HG02759 (cell line): ENCODE data around the gene MAP7D2.
A peak's percentile ranks its signal among the peaks of the same experiment; 100 is the strongest.
"Not testable (repeated sequence)": the region's sequence is repeated elsewhere in the genome, so short reads cannot be mapped to it uniquely, and the experiment has no call there.

Experiments used
- ATAC-seq: cut with Tn5 transposase; IDR thresholded peaks from one replicate; pipeline ENCODE4 v1.9.1; 2021; ENCODE audit warnings: mild to moderate bottlenecking, moderate library complexity; ENCODE audit not compliant: unreplicated experiment

Gene MAP7D2

GRCh38 chrX:20116577-20117240 lies at the start of gene MAP7D2:
MAP7D2 (minus strand) TSS chrX:20116907; CDS start chrX:20116879, 28 bp downstream.
- ATAC-seq, result no peak

DNA sequence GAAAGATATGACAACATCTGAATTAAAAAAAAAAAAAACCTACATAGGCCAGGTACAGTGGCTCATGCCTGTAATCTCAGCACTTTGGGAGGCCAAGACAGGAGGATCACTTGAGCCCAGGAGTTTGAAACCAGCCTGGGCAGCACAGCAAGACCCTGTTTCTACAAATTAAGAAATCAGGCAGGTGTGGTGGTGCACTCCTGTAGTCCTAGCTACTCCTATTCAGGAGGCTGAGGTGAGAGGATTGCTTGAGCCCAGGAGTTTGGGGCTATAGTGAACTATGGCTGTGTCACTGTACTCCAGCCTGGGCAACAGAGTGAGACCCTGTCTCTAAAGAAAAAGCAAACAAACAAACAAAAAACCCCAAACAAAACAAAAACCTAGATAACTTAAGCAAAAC lies 45.8 kb upstream of the MAP7D2 start:
- ATAC-seq, result not testable (repeated sequence)

DNA sequence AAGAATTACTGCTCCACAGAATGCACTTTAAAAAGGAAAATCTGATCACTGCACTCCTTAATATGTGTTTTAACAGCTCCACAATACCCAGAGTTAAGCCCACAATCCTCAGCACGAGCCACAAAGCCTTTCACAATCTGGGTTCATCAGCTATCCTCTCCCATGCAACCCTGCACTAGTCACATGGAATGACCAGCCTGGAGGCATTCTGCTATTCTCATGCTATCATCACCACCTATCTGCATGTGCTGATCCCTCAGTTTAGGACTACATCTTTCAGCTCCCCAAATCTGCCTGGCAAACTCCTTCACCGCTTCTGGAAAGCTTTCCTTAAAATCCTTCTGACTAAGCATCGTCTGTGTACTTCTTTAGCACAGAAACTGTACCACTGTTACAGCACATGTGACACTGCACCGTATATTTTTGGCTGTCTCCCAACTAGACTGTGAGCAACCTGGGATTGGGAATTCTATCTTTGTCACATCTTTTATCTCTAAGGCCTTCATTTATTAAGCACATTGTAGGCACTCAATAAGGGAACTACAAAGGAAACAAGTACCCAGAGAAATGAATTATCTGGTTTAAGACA lies 43.2 kb upstream of the MAP7D2 start:
- ATAC-seq, result no peak

- ATAC-seq, result no peak
Observed at GRCh38 chrX:20151689-20152088, 35.0 kb upstream of the MAP7D2 start.

GRCh38 chrX:20149326-20149725 lies 32.6 kb upstream of the MAP7D2 start:
- no peak for ATAC-seq

GRCh38 chrX:20147561-20147960 lies 30.9 kb upstream of the MAP7D2 start:
- no peak for ATAC-seq

GRCh38 chrX:20144491-20144890 lies 27.8 kb upstream of the MAP7D2 start:
- no peak for ATAC-seq

DNA sequence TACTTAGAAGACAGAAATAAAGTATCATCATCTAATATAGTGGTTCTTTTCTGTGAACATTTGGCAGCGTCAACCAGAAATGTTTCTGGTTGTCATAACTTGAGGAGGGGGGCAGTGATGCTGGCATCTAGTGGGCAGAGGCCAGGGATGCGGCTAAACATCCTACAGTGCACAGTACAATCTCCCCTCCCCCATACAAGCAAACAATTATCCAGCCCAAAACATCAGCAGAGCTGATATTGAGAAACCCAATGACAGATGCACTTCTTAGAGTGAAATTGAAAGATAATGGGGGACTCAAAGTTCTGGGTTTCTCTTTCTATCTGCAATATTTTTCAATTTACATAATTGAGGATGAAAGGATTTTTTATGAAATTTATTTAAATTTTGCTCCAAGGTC lies 26.9 kb upstream of the MAP7D2 start:
- ATAC-seq, result no peak

DNA sequence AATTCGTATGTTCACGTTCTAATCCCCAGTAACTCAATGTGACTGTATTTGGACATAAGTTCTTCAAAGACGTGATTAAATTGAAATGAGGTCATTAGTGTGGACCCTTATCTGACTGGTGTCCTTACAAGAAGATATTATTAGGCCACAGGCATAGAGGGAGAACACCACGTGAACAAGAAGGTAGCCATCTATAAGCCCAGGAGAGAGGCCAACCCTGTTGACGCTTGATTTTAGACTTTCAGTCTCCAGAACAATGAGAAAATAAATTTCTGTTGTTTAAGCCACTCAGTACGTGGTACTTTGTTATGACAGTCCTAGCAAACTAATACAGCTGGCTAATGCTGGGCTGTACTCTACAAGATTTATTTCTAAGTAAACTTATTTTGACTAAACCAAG lies 26.4 kb upstream of the MAP7D2 start:
- ATAC-seq, result no peak

DNA sequence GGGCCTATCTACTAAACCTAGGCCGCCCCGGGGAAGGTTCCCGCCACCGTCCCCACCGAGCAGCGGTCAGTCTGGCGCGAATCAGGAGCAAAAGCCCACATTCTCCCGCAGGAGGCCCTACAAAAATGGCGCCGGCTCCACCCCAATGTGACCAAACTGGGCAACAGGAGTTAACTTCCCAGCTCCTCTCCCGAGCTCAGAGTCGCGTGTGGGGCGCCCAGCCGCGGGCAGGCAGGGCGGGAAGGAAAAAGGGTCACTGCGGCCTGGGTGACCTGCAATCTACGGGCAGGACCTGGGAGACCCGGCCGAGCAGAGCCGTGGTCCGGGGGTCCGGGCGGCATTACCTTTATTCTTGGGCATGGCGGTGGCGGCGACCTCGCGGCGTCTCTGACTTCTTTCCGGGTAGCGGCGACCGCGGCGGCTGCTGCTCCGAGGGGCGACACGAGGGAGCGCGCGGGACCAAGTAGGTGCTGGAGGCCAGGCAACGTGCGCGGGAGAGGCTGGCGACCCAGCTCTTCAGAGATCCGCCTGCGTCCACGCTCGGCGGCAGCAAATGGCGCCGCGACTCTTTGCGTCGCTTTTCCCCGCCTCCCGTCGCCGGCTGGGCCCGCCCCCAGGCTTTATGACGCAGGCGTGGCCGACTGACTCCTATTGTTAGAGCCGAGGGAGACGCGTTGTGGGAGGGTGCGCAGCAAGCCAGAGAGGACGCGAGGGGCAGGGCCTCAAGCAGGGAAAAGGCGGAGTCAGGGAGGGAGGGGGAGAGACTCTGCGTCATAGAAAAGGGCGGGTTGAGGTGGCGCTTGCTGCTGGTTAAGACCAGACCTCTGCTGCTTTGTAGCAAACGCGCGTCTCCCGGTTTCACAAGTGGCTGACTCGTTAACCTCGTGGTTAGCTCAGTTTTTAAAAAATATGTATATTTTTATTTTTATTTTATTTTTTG lies 24.8 kb upstream of the MAP7D2 start, which contains the start of gene EIF1AX:
Gene EIF1AX, minus strand, starts transcription at position 558 of the 940 bp plus-strand sequence. Its CDS starts 198 bp downstream, at position 360.
- ATAC-seq, result peak; percentile 99

- ATAC-seq, result no peak
Observed at GRCh38 chrX:20140420-20140819, 23.7 kb upstream of the MAP7D2 start.

DNA sequence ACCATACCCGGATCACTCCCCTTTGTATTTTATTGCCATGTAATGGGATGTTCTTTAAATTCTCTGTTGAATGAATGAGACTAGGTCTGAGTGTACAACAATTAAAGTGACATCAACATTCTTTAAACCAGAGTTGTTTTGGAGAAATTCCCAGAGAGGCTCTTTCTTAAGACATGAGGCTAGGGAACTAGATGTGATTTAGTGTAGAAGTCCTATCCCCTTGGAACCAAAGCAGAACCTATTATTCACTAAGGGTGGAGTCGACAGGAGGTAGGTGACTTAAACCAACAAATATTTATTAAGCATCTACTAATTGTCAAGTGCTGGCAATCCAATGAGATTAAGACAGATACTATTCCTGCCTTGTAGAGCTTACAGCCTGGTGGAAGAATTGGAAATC lies 23.3 kb upstream of the MAP7D2 start:
- ATAC-seq, result no peak

- no peak for ATAC-seq
Observed at GRCh38 chrX:20135944-20136343, 19.2 kb upstream of the MAP7D2 start.

DNA sequence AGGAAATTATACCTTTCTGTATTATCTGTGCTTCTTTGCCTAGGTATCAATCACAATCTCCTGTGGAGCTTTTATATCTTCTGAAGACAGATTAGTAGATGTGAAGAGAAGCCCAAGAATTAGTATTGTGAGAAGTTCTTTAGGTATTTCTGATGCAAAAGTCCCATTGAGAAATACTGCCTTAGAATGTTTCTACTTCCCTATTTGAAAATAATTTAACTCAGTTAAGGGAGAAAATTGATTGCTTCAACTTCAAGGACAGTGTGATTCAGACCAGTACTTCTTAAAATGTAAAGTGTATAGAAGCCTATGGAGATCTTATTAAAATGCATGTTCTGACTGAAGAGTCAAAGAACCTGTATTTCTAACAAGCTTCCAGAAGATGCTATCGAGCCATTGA lies 16.0 kb upstream of the MAP7D2 start:
- no peak for ATAC-seq

- no peak for ATAC-seq
Observed at GRCh38 chrX:20130357-20130756, 13.7 kb upstream of the MAP7D2 start.

DNA sequence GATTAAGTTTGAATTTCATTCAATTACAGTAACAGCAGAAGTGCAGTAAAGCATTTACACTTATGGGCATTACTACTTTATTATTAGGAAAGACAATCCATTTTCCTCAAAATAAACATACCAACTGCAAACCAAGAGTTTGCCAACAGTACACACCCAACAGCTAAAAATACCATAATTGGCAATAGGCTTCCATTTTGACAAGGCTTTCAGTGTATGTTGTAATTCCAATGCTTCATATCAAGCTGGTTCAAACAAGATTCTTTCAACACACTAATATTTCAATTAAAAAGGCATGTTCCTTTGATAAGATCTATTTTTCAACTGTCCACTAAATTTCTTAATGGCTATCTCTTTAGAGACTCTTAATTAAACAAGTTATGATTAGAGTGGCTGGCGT lies 12.8 kb upstream of the MAP7D2 start:
- no peak for ATAC-seq

DNA sequence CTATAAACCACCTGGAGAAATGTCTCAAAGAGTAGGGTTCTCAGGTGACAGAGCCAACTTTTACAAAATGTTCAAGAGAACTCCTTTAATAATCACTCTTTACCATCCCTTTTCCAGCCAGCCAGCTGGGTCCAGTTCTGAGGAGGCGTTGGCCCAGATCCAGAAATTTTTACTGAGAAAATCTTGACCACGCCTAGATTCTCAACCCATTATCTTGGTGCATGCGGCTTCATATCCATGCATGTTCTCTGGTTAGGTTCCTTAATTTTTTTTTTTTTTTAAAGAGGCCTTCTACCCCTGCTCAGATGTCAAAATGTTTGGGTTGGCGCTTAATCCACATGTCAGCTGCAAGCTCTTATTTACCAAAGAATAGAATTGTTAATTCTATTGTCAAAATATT lies 12.0 kb upstream of the MAP7D2 start:
- ATAC-seq, result no peak

DNA sequence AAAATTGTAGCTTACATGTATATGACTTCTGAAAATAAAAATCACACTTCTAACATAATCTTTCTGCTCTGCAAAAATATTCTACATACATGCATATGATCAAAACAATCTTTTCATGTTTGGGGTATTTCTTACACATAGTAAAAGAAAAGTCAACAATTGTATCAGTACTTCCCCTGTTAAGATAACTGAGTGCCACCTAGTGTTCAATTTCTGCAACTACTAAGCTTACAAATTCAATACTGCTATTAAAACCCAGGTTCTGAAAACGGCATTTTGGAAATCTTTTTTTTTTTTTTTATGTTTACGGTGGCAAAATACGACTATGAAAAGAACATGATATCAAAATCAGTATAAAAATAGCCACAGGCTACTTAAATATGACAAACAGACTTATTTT lies 10.7 kb upstream of the MAP7D2 start:
- ATAC-seq, result not testable (repeated sequence)

GRCh38 chrX:20126833-20127232 lies 10.1 kb upstream of the MAP7D2 start:
- not testable (repeated sequence) for ATAC-seq

DNA sequence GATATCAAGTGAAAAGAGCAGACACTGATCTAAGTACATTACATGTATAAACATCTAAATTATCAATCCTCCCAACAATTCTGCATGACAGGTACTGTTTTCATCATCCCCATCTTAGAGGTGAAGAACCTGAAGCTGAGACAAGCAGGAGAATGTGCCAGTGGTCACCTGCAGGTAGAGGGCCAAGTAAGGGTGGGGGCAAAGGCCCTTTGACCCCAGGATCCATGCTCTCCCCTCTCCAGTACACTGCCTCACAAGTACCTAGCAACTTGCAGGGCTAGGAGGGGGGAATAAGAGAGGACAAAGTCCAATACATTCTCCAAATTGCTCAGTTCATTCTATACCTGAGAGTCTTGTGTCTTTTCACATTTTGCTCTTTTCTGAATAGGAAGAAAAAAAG lies 8.3 kb upstream of the MAP7D2 start:
- no peak for ATAC-seq

DNA sequence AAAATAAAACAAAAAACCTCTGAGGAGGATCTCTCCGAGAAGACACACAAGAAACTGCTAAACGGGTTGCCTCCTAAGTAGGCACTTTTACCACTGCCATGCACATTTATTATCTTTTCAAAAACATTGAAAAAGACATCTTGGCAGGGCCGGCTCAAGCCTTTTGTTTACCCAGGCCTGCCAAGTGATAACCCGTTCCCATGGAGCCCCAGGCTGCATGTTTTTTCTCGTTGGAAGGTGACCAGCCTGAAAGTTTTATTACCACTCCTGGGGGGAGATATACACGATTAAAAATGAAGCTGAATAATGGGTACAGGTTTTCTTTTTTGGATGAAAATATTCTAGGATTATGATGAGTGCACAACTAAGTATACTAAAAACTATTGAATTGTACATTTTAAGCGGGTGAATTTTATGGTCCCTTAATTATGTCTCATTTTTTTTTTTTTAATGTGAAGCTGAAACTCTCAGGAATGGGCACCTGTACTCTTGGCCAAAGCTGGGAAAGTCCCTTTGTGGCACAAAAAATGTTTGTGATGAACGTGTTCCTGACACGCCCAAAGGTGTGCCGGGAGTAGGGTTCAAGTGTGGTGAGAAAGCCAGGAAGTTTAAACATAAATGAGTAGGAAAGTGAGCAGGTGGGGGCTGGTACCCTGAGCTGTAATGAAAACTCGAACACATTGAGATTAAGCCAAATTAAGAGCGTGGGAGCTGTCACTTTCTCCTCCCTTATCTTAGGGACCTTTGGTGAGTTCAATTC lies 1.5 kb upstream of the MAP7D2 start:
- ATAC-seq, result no peak
